IMR-90 (cell line): ENCODE measurements around the gene ZNF200. TPM values are rescaled to one million over a fixed set of nuclear protein-coding genes. Genes with fewer than 3 reads are reported as not detected.

ENCODE experiments used
- polyA plus RNA-seq, 3 experiments: library from polyadenylated mRNA; depleted of rRNA; stranded (reverse); fragments of >200 nt; gene quantifications; 2 replicates each; pipeline ENCODE4 v1.2.3, GENCODE V29; 2012; ENCODE audit warnings: low replicate concordance in 1 of 3
- total RNA-seq: library from RNA; depleted of rRNA; stranded (reverse); fragments of >200 nt; gene quantifications from 2 replicates; pipeline ENCODE4 v1.2.3, GENCODE V29; 2012; rRNA removed

Gene ZNF200
- total and polyA plus RNA-seq, 2 of the 4 experiments (the other 2 are of a cell fraction), result 3.7 to 7.5 TPM

Other genes with a start within 250 kb of the ZNF200 start
- gene CLDN9, start 222.2 kb downstream of the ZNF200 start, total RNA-seq, result not detected in 2 replicates
- 0.05 TPM in 1 of 2 replicates, not detected in the other for gene CLDN9, start 222.2 kb downstream of the ZNF200 start, polyA plus RNA-seq (2012; rRNA removed)
- not detected in 2 replicates for gene CLDN6, start 217.0 kb downstream of the ZNF200 start, total RNA-seq
- gene CLDN6, start 217.0 kb downstream of the ZNF200 start, polyA plus RNA-seq (2012; rRNA removed), result 0.07 and 0.14 TPM in 2 replicates
- 103 and 118 TPM in 2 replicates for gene TNFRSF12A, start 214.8 kb downstream of the ZNF200 start, total RNA-seq
- 304 and 346 TPM in 2 replicates for gene TNFRSF12A, start 214.8 kb downstream of the ZNF200 start, polyA plus RNA-seq (2012; rRNA removed)
- gene HCFC1R1, start 211.2 kb downstream of the ZNF200 start, total RNA-seq, result 7.2 and 9.7 TPM in 2 replicates
- 57.9 and 121 TPM in 2 replicates for gene HCFC1R1, start 211.2 kb downstream of the ZNF200 start, polyA plus RNA-seq (2012; rRNA removed)
- 16.1 and 16.8 TPM in 2 replicates for gene THOC6, start 211.1 kb downstream of the ZNF200 start, total RNA-seq
- gene THOC6, start 211.1 kb downstream of the ZNF200 start, polyA plus RNA-seq (2012; rRNA removed), result 23.1 and 26.0 TPM in 2 replicates
- gene BICDL2, start 198.2 kb downstream of the ZNF200 start, total RNA-seq, result under 0.01 and 0.18 TPM in 2 replicates
- gene BICDL2, start 198.2 kb downstream of the ZNF200 start, polyA plus RNA-seq (2012; rRNA removed), result 0.17 and 0.19 TPM in 2 replicates
- gene MMP25, start 188.6 kb downstream of the ZNF200 start, total RNA-seq, result not detected in 2 replicates
- gene MMP25, start 188.6 kb downstream of the ZNF200 start, polyA plus RNA-seq (2012; rRNA removed), result 0.07 TPM in 2 replicates
- 21.7 and 25.6 TPM in 2 replicates for gene IL32, start 169.5 kb downstream of the ZNF200 start, total RNA-seq
- gene IL32, start 169.5 kb downstream of the ZNF200 start, polyA plus RNA-seq (2012; rRNA removed), result 95.7 and 99.9 TPM in 2 replicates
- not detected in 2 replicates for gene ZSCAN10, start 135.9 kb downstream of the ZNF200 start, total RNA-seq
- gene ZSCAN10, start 135.9 kb downstream of the ZNF200 start, polyA plus RNA-seq (2012; rRNA removed), result not detected in 2 replicates
- 8.2 and 8.3 TPM in 2 replicates for gene ZNF205, start 122.6 kb downstream of the ZNF200 start, total RNA-seq
- 12.7 and 14.5 TPM in 2 replicates for gene ZNF205, start 122.6 kb downstream of the ZNF200 start, polyA plus RNA-seq (2012; rRNA removed)
- 0.56 and 0.72 TPM in 2 replicates for gene ZNF213, start 100.1 kb downstream of the ZNF200 start, total RNA-seq
- gene ZNF213, start 100.1 kb downstream of the ZNF200 start, polyA plus RNA-seq (2012; rRNA removed), result 4.0 and 4.1 TPM in 2 replicates
- not detected in 2 replicates for gene OR1F1, start 47.0 kb downstream of the ZNF200 start, total RNA-seq
- gene OR1F1, start 47.0 kb downstream of the ZNF200 start, polyA plus RNA-seq (2012; rRNA removed), result 0.12 and 0.27 TPM in 2 replicates
- gene MEFV, start 21.5 kb upstream of the ZNF200 start, total RNA-seq, result not detected in 2 replicates
- not detected in 2 replicates for gene MEFV, start 21.5 kb upstream of the ZNF200 start, polyA plus RNA-seq (2012; rRNA removed)
- gene ZNF263, start 48.3 kb upstream of the ZNF200 start, total RNA-seq, result 36.1 and 40.3 TPM in 2 replicates
- 17.1 and 20.8 TPM in 2 replicates for gene ZNF263, start 48.3 kb upstream of the ZNF200 start, polyA plus RNA-seq (2012; rRNA removed)
- 2.7 and 3.9 TPM in 2 replicates for gene TIGD7, start 70.3 kb upstream of the ZNF200 start, total RNA-seq
- gene TIGD7, start 70.3 kb upstream of the ZNF200 start, polyA plus RNA-seq (2012; rRNA removed), result 2.1 and 2.5 TPM in 2 replicates
- 15.4 and 17.8 TPM in 2 replicates for gene ZNF75A, start 70.3 kb upstream of the ZNF200 start, total RNA-seq
- gene ZNF75A, start 70.3 kb upstream of the ZNF200 start, polyA plus RNA-seq (2012; rRNA removed), result 9.2 and 14.6 TPM in 2 replicates
- under 0.01 TPM in 1 of 2 replicates, not detected in the other for gene OR2C1, start 120.7 kb upstream of the ZNF200 start, total RNA-seq
- gene OR2C1, start 120.7 kb upstream of the ZNF200 start, polyA plus RNA-seq (2012; rRNA removed), result 0.05 TPM in 1 of 2 replicates, not detected in the other
- 10.0 and 16.5 TPM in 2 replicates for gene ZSCAN32, start 165.8 kb upstream of the ZNF200 start, total RNA-seq
- 10.3 and 13.0 TPM in 2 replicates for gene ZSCAN32, start 165.8 kb upstream of the ZNF200 start, polyA plus RNA-seq (2012; rRNA removed)
- 5.3 and 7.2 TPM in 2 replicates for gene ZNF174, start 166.1 kb upstream of the ZNF200 start, total RNA-seq
- 9.4 and 10.6 TPM in 2 replicates for gene ZNF174, start 166.1 kb upstream of the ZNF200 start, polyA plus RNA-seq (2012; rRNA removed)
- gene ZNF597, start 208.3 kb upstream of the ZNF200 start, total RNA-seq, result 3.0 and 3.1 TPM in 2 replicates
- 0.79 and 0.91 TPM in 2 replicates for gene ZNF597, start 208.3 kb upstream of the ZNF200 start, polyA plus RNA-seq (2012; rRNA removed)
- 5.6 and 7.5 TPM in 2 replicates for gene NAA60, start 208.5 kb upstream of the ZNF200 start, total RNA-seq
- 15.2 and 18.0 TPM in 2 replicates for gene NAA60, start 208.5 kb upstream of the ZNF200 start, polyA plus RNA-seq (2012; rRNA removed)